ENCODE data around the gene HABP2.

- TF ChIP-seq CTCF (conservative IDR thresholded peaks at IDR 0.05 in 1 of 2, IDR thresholded peaks at IDR 0.05 in 1 of 2; ENCODE audit: extremely low read depth in 1 of 2, insufficient read depth in 1 of 2, low read depth in 1 of 2, low read length in 2 of 2) = no peak
- no peak for TF ChIP-seq EZH2 (IDR thresholded peaks at IDR 0.05; ENCODE audit: borderline replicate concordance, low read length)
Measured at GRCh38 chr10:113619401-113619800, 66.5 kb downstream of the HABP2 start.
